Measurements from ENCODE around the gene KRT25.
"Not testable (repeated sequence)": the region's sequence is repeated elsewhere in the genome, so short reads cannot be mapped to it uniquely, and the experiment has no call there.

KRT25 gene

DNA sequence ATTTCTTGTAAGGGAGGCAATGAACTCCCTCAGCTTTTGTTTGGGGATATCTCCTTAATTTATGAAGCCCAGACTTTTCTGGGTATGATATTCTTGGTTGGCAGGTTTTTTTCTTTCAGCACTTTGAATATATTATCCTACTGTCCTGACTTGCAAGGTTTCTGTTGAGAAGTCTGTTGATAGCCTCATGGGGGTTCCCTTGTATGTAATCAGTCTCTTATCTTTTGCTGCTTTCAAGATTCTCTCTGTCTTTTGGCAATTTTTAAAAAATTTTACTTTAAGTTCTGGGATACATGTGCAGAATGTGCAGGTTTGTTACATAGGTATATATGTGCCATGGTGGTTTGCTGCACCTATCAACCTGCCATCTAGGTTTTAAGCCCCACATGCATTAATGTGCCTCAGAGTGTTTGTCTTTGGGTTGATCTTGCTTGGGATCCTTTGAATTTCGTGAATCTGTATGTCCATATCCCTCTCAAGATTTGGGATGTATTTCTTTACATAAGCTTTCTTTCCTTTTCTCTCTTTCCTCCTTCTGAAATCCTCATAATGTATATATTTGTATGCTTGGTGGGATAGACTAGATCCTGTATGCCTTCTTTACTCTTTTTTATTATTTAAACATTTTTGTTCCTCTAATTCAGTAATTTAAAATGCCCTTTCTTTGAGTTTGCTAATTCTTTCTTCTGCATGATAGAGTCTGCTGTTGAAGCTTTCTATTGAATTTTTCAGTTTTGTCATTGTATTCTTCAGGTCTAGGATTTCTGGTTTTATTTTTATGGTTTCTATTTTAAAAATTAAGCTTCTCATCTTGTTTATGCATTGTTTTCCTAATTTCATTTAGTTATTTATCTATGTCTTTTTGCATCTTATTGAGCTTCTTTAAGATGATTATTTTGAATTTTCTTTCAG lies 5.2 kb upstream of the KRT25 start:
- no peak for DNase-seq (ENCODE audit: extremely low read depth in 1 of 2, low read depth in 1 of 2)

DNA sequence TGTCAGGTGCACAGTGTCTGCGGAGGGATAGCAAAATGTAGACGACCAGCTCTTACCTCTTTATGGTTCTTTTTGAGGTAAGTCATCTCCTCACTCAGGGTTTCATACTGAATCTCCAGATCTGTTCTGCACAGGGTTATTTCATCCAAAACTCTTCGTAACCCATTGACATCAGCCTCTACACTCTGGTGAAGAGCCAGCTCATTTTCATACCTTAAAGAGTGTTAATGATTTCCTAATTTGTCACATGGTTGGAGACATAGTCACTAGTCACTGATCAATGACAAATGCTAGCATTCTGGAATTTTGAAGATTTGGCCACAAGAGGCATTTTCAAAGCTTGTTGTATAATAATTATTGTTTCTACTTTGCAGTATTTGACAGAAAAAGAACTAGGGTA lies 1.3 kb downstream of the KRT25 start:
- no peak for DNase-seq (ENCODE audit: extremely low read depth in 1 of 2, low read depth in 1 of 2)

DNA sequence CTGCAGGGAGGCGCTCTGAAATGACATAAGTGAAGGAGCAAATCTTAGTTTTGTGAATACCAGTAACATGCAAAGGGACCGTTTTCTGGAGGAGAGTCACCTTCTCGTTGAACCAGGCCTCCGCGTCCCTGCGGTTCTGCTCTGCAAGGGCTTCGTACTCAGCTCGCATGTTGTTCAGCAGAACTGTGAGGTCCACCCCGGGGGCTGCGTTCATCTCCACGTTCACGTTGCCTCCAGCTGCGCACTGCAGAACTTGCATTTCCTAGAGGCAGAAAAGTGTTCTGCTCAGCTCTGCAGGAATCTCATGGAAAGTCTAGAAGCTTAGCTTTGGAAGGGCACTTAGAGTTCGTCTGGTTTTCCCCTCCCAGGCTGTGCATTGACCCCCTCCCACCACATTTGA lies 4.1 kb downstream of the KRT25 start:
- DNase-seq (ENCODE audit: extremely low read depth in 1 of 2, low read depth in 1 of 2), result no peak

DNA sequence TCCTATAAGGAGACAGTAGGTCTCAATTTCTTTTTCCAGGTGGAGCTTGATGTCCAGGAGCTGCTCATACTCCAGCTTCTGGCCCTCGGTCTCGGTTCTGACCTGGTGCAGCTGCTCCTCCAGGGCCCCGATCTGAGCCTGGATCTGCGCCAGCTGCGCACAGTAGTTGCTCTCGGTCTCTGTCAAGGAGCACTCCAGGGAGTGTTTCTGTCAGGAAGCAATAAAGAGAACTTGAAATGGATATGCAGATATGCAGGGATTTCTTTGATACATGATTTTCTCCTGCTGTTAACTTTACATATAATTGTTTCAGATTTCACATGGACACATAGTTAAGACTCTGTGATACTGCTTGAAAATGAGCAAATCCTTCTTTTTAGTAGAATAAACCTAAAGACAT lies 4.7 kb downstream of the KRT25 start:
- no peak for DNase-seq (ENCODE audit: extremely low read depth in 1 of 2, low read depth in 1 of 2)

DNA sequence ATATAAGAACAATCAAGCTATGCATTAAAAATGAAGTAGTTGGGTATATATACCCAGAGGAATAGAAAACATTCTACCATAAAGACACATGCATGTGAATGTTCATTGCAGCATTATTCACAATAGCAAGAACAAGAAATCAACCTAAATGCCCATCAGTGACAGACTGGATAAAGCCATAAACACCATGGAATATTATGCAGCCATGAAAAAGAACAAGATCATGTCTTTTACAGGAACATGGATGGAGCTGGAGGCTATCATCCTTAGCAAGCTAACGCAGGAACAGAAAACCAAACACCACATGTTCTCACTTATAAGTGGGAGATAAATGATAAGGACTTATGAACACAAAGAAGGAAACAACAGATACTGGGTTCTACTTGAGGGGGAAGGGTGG lies 6.5 kb downstream of the KRT25 start:
- DNase-seq (ENCODE audit: extremely low read depth in 1 of 2, low read depth in 1 of 2), result not testable (repeated sequence)

DNA sequence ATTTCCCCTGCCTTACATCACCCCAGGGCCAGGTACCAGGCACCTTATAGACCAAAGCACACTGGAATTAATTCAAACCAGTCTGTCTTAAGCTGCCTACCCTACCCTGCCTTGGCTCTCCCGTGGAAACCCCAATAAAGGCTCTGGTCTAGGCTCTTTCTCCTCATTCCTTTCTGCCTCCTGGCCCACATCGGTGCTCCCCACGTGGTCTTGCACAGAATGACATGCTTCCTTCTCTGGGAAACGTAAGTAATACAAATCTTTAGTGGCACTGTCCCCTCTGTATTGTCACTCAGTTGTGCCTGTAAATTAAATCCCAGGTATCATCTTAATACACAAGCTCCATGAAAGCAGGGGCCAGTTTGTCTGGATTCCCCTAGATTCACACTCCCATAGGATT lies 16.6 kb downstream of the KRT25 start:
- DNase-seq (ENCODE audit: extremely low read depth in 1 of 2, low read depth in 1 of 2), result no peak

DNA sequence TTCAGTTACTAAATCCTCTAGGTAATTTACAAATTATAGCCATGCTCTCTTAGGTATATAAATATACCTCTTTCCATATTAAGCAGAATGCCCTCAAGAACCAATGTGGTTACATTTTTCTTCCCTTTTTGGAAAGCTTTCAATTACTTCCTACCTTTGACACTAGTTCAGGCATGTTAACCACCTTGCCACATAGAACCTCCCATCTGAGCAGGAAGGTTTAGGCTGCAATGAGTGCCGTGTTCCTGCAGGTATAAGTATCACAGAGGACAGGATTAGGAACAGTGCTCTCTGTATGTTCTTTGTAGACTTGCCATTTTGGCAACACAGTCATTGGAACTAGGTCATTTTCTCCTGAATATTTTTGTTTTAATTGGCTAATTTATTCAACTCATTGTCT lies 20.1 kb downstream of the KRT25 start:
- DNase-seq (ENCODE audit: extremely low read depth in 1 of 2, low read depth in 1 of 2), result no peak

DNA sequence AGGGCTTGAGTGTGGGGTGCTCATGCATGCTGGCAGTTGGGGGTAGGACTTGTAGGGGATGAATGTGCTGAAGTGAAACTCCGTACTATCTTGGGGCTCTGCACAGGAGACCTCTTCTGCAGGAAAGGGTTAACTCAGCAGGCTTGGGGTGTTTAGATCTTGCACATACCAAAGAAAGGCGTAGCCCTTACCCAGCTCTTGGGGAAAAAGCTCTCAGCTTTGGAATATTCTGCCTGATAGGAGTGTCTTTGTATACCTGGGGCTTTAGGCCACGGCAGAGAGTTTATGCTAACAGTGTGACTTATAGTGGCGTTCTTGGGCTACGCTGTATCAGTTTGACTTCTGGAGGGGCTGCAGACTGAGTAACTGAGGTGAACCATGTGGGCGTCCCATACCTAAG lies 21.1 kb downstream of the KRT25 start:
- no peak for DNase-seq (ENCODE audit: extremely low read depth in 1 of 2, low read depth in 1 of 2)

DNA sequence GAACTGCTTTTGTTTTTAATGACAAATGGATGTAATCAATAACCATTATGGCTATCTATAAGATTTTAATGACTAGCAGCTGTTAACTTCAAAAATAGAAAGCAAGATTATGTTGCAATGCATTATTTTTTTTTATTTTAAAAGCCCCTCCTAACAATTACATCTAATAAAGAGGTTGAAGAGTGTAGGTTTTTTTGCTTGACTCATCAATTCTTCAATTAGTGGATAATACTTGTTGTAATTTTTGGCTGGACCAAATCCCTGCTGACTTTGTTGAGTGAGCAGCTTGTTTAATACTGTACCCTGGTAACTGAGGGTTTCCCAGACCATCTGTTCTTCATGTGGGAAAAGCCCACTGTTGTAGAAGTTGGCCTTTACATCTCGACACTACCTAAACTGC lies 24.2 kb downstream of the KRT25 start:
- no peak for DNase-seq (ENCODE audit: extremely low read depth in 1 of 2, low read depth in 1 of 2)

DNA sequence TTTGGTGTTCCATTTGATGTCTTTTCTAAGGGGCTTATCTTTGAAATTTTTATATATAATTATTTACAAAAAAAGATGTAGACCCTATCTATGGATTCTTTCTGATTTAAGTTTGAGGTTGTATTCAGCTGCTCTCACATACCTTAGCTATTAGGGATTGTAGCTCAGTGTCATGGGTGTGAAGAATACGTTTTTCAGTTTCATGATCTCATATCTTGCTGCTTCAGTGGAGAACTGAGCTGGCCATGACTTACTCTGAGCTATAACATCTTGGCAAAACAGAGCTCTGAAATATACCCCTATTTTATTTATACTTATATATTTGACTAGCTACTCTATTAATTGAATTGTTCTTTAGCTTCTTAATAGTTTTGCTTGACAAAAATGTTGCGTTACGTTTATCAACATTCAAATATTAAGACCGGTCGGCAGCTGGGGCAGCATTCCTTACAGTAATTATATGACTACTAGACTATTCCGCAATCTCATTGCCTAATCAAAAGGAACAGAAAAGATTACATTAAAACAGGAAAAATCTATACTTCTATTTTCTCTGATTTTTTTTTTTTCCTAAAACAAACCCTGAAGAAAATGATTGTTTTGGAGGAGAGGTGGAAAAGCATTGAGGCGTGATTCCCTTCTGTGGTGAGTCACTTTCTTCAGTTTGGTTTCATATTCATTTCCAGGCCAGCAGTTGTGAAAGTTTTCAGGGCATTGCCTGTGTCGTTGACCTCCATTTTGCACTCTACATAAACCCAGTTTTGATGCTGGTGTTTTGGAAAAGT lies 27.5 kb downstream of the KRT25 start:
- DNase-seq (ENCODE audit: extremely low read depth in 1 of 2, low read depth in 1 of 2), result no peak

DNA sequence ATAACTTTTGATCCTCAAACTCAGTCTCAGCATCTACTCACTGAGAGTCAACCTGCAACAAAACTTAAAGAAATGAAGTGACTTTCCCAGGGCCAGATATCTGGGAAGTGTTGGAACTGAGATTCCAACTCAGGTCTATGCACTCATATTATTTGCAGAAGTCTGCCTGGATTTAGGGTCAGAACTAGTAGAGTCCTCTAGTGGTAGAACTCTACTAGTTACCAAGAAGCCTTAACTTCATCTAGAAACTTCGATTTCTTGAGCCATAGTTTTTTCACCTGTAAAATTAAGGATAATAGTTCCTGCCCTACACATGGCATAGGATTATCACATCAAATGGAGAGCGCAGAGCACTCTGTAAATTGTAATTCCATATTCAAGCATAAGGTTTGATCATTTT lies 28.2 kb downstream of the KRT25 start:
- DNase-seq (ENCODE audit: extremely low read depth in 1 of 2, low read depth in 1 of 2), result no peak

DNA sequence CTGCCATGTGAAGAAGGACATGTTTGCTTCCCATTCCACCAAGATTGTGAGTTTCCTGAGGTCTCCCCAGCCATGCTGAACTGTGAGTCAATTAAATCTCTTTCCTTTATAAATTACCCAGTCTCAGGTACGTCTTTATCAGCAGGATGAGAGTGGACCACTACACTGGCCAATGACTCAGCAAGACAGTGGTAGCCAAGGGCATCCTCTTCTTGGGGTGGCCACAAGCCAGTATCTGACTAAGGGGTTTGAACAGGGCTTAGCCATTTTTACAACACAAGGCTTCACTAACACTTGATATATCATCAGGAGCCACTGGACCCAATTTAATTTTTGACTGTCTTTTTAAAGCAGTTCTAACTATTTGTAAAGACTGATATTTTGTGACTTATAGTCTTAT lies 30.5 kb downstream of the KRT25 start:
- DNase-seq (ENCODE audit: extremely low read depth in 1 of 2, low read depth in 1 of 2), result no peak

DNA sequence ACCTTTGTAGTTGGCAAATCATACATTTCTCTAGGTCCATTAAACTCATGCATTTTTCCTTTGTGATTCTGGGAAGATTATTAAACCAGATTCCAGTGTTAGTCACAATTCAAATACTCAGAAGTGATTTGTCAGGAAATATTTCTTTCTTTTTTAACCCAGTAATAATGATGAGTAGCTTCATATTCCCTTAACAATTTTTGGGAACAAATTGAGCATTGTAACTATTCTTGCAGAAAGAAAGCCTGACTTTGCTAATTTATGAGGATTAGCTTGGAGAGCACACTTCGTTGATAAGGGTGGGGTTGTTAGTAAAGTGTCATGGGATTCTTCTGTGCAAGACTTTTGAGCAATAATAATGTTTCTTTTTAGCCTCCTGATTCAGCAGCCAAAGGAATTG lies 32.9 kb downstream of the KRT25 start:
- DNase-seq (ENCODE audit: extremely low read depth in 1 of 2, low read depth in 1 of 2), result no peak

DNA sequence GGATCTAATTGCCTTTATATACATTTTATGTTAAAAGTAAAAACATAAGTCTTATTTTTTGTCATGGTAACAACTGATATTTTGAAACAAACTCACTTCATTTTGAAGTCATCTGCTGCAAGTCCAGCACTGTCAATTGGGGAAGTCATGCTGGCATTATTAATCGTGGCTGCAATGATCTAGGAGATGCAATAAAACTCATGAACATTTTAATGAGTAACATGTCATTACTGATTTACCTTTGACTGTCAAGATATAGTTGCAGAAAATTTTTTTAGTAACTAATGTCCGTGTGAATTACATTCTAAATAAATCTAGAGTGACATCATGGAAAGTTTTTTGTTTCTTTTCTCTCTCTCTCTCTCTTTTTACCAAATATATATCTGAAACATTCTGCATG lies 34.2 kb downstream of the KRT25 start:
- DNase-seq (ENCODE audit: extremely low read depth in 1 of 2, low read depth in 1 of 2), result no peak

DNA sequence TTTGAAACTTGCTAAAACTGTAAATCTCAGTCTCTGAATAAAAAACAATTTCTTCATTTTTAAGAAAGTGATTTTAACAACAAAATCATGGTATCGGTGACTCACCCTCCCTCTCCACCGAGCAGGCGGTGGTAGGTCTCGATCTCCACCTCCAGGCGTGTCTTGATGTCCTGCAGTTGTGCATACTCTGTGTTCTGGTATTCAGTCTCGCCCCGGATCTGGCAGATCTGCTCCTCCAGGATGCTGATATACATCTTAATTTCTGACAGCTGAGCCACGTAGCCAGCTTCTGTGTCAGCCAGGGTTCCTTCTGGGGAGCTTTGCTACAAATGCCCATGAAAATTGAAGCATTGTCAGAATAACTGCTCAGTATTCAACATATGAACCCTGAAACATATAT lies 36.2 kb downstream of the KRT25 start:
- DNase-seq (ENCODE audit: extremely low read depth in 1 of 2, low read depth in 1 of 2), result no peak

DNA sequence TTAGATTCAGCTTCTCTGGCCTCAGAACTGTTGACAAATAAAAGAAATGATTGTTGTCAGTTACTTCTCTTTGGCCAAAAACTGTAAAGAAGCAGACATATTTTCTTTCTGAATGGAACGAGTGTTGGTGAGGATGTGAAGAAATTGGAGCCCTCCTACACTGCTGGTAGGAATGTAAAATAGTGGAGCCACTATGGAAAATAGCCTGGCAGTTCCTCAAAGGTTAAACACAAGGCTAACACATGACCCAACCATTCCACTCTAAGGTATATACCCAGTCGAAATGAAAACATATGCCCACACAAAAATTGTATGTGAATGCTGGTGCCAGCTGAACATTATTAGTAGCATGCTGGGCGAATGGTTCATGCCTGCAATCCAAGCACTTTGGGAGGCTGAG lies 37.4 kb downstream of the KRT25 start:
- DNase-seq (ENCODE audit: extremely low read depth in 1 of 2, low read depth in 1 of 2), result no peak

DNA sequence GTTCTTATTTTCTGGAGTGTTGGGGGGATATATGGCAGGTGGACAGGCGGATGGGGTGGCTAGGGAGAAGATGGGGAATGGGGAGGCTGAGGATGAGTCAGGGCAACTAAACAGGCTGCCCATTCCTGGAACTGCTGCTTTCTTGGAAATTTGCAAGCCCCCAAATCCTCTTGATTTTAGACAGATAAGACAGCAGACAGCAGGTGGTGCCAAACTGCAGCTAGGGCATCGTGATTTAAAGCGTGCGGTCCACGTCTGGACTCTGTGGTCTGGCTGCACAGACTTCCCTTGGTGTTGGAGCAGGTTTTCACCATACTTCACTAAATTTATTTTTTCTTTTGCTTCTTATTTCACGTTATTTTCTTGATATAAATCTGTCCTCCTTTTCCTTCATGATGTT lies 40.7 kb downstream of the KRT25 start:
- no peak for DNase-seq (ENCODE audit: extremely low read depth in 1 of 2, low read depth in 1 of 2)

DNA sequence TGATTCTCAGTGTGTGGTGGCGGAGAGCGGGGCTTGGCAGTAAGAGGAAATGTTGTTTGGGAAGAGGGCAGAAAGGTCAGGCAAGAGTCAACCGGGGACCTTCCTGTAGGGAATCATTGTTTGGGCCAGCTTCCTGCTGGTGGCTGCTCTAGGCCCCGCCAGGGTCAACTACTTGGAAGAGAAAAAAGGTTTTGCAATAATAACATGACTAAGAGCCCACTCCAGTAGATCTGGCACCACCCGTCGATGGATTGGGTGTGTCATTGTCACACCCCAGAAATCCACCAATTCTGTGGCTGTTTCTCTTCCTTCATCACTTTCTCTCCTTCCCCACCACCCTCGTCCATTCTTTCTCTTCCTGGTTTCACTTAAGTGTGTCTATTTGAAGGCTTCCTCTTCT lies 47.4 kb downstream of the KRT25 start:
- DNase-seq (ENCODE audit: extremely low read depth in 1 of 2, low read depth in 1 of 2), result no peak

DNA sequence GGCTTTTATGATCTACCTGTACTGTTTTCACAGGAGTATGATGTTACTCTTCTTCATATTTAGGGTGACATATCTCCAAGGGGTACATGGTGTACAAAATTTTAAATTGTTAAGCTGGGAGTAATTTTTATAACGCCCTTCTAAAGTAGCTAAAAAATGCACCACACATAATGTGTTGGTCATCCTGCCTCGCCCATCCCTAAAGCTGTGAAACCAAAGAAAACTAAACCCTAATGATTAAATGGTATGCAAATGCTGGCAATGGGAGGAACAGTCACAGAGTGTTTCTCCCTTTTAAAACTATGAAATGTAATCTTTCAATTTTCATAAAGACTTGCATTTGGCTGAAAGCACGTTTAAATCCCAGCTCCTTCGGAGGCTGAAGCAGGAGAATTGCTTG lies 49.5 kb downstream of the KRT25 start:
- no peak for DNase-seq (ENCODE audit: extremely low read depth in 1 of 2, low read depth in 1 of 2)

DNA sequence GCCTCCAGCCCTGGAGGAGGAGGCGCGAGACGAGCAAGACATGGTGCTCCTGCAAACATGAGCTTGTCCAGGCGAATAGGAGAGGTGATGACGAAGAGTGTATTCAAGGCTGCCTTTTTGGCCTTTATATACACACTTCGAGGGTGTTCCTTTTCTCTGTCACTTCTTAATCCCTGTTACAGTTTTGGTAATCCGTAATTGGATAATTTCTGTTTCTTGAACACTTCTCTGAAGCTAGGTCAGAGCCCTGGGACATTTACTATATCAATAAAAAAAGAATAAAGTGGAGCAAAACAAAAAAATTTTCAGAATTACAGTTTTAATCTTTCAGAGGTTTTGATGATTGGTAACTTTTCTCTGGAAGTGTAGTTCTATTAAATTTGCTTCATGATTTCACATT lies 51.5 kb downstream of the KRT25 start, which contains the start of gene KRT24:
KRT24 (minus strand) TSS at position 101 of the 400 bp plus-strand sequence; CDS start at position 42, 59 bp downstream.
- DNase-seq (ENCODE audit: extremely low read depth in 1 of 2, low read depth in 1 of 2), result no peak

DNA sequence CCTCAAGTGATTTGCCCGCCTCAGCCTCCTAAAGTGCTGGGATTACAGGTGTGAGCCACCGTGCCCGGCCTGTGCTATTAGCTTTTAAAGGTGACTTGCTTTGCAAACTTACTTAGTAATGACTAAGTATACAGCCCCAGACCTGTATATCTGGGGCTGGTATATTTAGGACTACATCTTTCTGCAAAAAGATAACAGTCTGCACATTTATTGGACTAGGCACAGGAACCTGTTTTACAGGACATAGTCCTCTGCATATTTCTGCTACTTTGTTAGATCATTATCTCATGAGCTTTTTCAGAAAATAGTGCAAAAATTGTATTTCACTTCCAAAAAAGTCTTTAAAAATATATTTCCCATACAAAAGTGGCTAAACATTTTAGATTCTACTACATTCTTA lies 52.9 kb downstream of the KRT25 start:
- no peak for DNase-seq (ENCODE audit: extremely low read depth in 1 of 2, low read depth in 1 of 2)

DNA sequence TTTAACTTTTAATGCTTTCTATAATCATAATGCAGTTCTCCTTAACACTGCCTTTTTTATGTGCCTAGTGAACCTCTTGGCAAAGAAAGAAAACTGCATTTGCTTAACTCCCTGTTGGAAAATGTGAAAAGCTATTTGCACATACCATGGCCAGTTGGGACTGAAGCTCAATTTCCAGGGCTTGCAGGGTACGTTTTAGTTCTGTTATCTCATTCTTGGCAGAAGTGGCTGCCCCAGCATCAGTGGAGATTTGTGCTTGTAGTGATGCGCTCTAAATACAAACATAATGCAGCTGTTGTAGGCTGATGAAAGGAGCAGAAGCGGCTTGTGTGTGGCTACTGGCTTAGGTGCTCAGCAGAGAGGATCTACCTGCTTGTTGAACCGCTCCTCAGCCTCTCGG lies 55.3 kb downstream of the KRT25 start:
- DNase-seq (ENCODE audit: extremely low read depth in 1 of 2, low read depth in 1 of 2), result no peak
